ENCODE results near the gene RBM39.
"Not testable (repeated sequence)": the region's sequence is repeated elsewhere in the genome, so short reads cannot be mapped to it uniquely, and the experiment has no call there.

The RBM39 gene

GRCh38 chr20:35720165-35721123 lies 21.6 kb downstream of the RBM39 start:
- no peak overlapping the region for H3K23ac ChIP-seq (ENCODE audit: low read length in 2 of 2)
- no peak overlapping the region for H2AFZ ChIP-seq (ENCODE audit: low read depth, low read length)
- no peaks in the 10 kb centered on the region for H3K27me3 ChIP-seq (ENCODE audit: control insufficient read depth in 1 of 2, insufficient read depth in 1 of 2, low read length in 2 of 2)
- H2BK12ac ChIP-seq (ENCODE audit: low read length in 2 of 2): no peak overlapping the region
- H3K9me3 ChIP-seq (ENCODE audit: control insufficient read depth, low read length): no peaks in the 10 kb centered on the region
- H4K8ac ChIP-seq (ENCODE audit: low read length): peak overlapping the region; percentile 49
- H3K36me3 ChIP-seq (ENCODE audit: control insufficient read depth in 1 of 2, insufficient read depth in 2 of 2, low read depth in 1 of 2, low read length in 2 of 2): peaks cover 75 to 97% of the 10 kb centered on the region in 2 experiments
- H3K18ac ChIP-seq (ENCODE audit: low read depth in 1 of 2, low read length in 2 of 2): no peak overlapping the region
- H3K4ac ChIP-seq (ENCODE audit: low read depth in 1 of 2, low read length in 2 of 2): no peak overlapping the region
- H3K4me2 ChIP-seq (ENCODE audit: low read length, poor library complexity, severe bottlenecking): no peak overlapping the region
- peaks cover 3% of the 10 kb centered on the region for H3K4me1 ChIP-seq (ENCODE audit: control insufficient read depth, insufficient read depth, low read depth, low read length)
- peaks cover 5% of the 10 kb centered on the region for H3K79me1 ChIP-seq (replicated peaks; ENCODE audit: low read length, poor library complexity, severe bottlenecking)
- H2AK5ac ChIP-seq (ENCODE audit: low read length, severe bottlenecking): no peak overlapping the region
- no peak overlapping the region for H3K27ac ChIP-seq (ENCODE audit: low read length, poor library complexity, severe bottlenecking)
- 96% methylated on average over 13 of the region's 13 CpGs for WGBS
- no peak overlapping the region for H3K14ac ChIP-seq (ENCODE audit: low read length in 2 of 2)
- H3K4me3 ChIP-seq (ENCODE audit: insufficient read depth in 1 of 2, low read depth in 1 of 2, low read length in 2 of 2): no peak overlapping the region
- H2BK5ac ChIP-seq (ENCODE audit: low read depth, low read length, poor library complexity, severe bottlenecking): no peak overlapping the region
- no peak overlapping the region for H2BK15ac ChIP-seq (ENCODE audit: low read depth, poor library complexity, severe bottlenecking)
- no peak overlapping the region for H4K91ac ChIP-seq (ENCODE audit: low read length)
- DNase-seq: no peak
- H2BK120ac ChIP-seq (ENCODE audit: low read depth, low read length): no peak overlapping the region
- H3K9ac ChIP-seq (ENCODE audit: low read length): peak overlapping the region; percentile 1

- Histone ChIP-seq H3K27ac (ENCODE audit: low read length, poor library complexity, severe bottlenecking) (no peak overlapping the region), H3K9ac (ENCODE audit: low read length) (no peak overlapping the region), H3K23ac (ENCODE audit: low read length in 2 of 2) (no peak overlapping the region)
Observed at GRCh38 chr20:35719717-35720116, 22.3 kb downstream of the RBM39 start.

GRCh38 chr20:35718972-35719635 lies 23.0 kb downstream of the RBM39 start:
- no peak overlapping the region for H2AFZ ChIP-seq (ENCODE audit: low read depth, low read length)
- peaks cover 5% of the 10 kb centered on the region for H3K79me1 ChIP-seq (replicated peaks; ENCODE audit: low read length, poor library complexity, severe bottlenecking)
- H3K23ac ChIP-seq (ENCODE audit: low read length in 2 of 2): no peak overlapping the region
- no peaks in the 10 kb centered on the region for H3K27me3 ChIP-seq (ENCODE audit: control insufficient read depth in 1 of 2, insufficient read depth in 1 of 2, low read length in 2 of 2)
- H2BK5ac ChIP-seq (ENCODE audit: low read depth, low read length, poor library complexity, severe bottlenecking): no peak overlapping the region
- no peak overlapping the region for H3K18ac ChIP-seq (ENCODE audit: low read depth in 1 of 2, low read length in 2 of 2)
- DNase-seq: no peak
- no peak overlapping the region for H2AK5ac ChIP-seq (ENCODE audit: low read length, severe bottlenecking)
- H2BK15ac ChIP-seq (ENCODE audit: low read depth, poor library complexity, severe bottlenecking): no peak overlapping the region
- peaks cover 72 to 97% of the 10 kb centered on the region in 2 experiments for H3K36me3 ChIP-seq (ENCODE audit: control insufficient read depth in 1 of 2, insufficient read depth in 2 of 2, low read depth in 1 of 2, low read length in 2 of 2)
- H4K8ac ChIP-seq (ENCODE audit: low read length): no peak overlapping the region
- peak overlapping the region; percentile 48 for H3K9ac ChIP-seq (ENCODE audit: low read length)
- no peak overlapping the region for H4K91ac ChIP-seq (ENCODE audit: low read length)
- H3K9me3 ChIP-seq (ENCODE audit: control insufficient read depth, low read length): no peaks in the 10 kb centered on the region
- no peak overlapping the region for H3K27ac ChIP-seq (ENCODE audit: low read length, poor library complexity, severe bottlenecking)
- peaks cover 3% of the 10 kb centered on the region for H3K4me1 ChIP-seq (ENCODE audit: control insufficient read depth, insufficient read depth, low read depth, low read length)
- no peak overlapping the region for H2BK12ac ChIP-seq (ENCODE audit: low read length in 2 of 2)
- H3K4me2 ChIP-seq (ENCODE audit: low read length, poor library complexity, severe bottlenecking): no peak overlapping the region
- WGBS: 97% methylated on average over 10 of the region's 12 CpGs
- H3K4me3 ChIP-seq (ENCODE audit: insufficient read depth in 1 of 2, low read depth in 1 of 2, low read length in 2 of 2): no peak overlapping the region
- H2BK120ac ChIP-seq (ENCODE audit: low read depth, low read length): no peak overlapping the region
- no peak overlapping the region for H3K14ac ChIP-seq (ENCODE audit: low read length in 2 of 2)
- H3K4ac ChIP-seq (ENCODE audit: low read depth in 1 of 2, low read length in 2 of 2): no peak overlapping the region

More at GRCh38 chr20:35719717-35720116, 22.3 kb downstream of the RBM39 start:
- Histone ChIP-seq H2BK12ac (ENCODE audit: low read length in 2 of 2) (no peak overlapping the region), H3K4me3 (ENCODE audit: insufficient read depth in 1 of 2, low read depth in 1 of 2, low read length in 2 of 2) (no peak overlapping the region), H2AFZ (ENCODE audit: low read depth, low read length) (no peak overlapping the region), H3K27me3 (ENCODE audit: control insufficient read depth in 1 of 2, insufficient read depth in 1 of 2, low read length in 2 of 2) (no peaks in the 10 kb centered on the region), H3K4me2 (ENCODE audit: low read length, poor library complexity, severe bottlenecking) (no peak overlapping the region), H3K14ac (ENCODE audit: low read length in 2 of 2) (no peak overlapping the region), H2BK15ac (ENCODE audit: low read depth, poor library complexity, severe bottlenecking) (no peak overlapping the region), H4K8ac (ENCODE audit: low read length) (no peak overlapping the region), H3K4ac (ENCODE audit: low read depth in 1 of 2, low read length in 2 of 2) (no peak overlapping the region), H3K4me1 (ENCODE audit: control insufficient read depth, insufficient read depth, low read depth, low read length) (peaks cover 3% of the 10 kb centered on the region), H4K91ac (ENCODE audit: low read length) (no peak overlapping the region), H3K18ac (ENCODE audit: low read depth in 1 of 2, low read length in 2 of 2) (no peak overlapping the region), H2AK5ac (ENCODE audit: low read length, severe bottlenecking) (no peak overlapping the region), H3K9me3 (ENCODE audit: control insufficient read depth, low read length) (no peaks in the 10 kb centered on the region), H2BK120ac (ENCODE audit: low read depth, low read length) (no peak overlapping the region), H3K36me3 (ENCODE audit: control insufficient read depth in 1 of 2, insufficient read depth in 2 of 2, low read depth in 1 of 2, low read length in 2 of 2) (peaks cover 76 to 97% of the 10 kb centered on the region in 2 experiments), H3K79me1 (replicated peaks; ENCODE audit: low read length, poor library complexity, severe bottlenecking) (peaks cover 5% of the 10 kb centered on the region), H2BK5ac (ENCODE audit: low read depth, low read length, poor library complexity, severe bottlenecking) (no peak overlapping the region)
- WGBS: 77% methylated on average over 6 of the region's 8 CpGs
- DNase-seq: no peak

- H2BK12ac ChIP-seq (ENCODE audit: low read length in 2 of 2); H2AK5ac ChIP-seq (ENCODE audit: low read length, severe bottlenecking); H3K4ac ChIP-seq (ENCODE audit: low read depth in 1 of 2, low read length in 2 of 2); H3K79me1 ChIP-seq (replicated peaks; ENCODE audit: low read length, poor library complexity, severe bottlenecking); H2BK5ac ChIP-seq (ENCODE audit: low read depth, low read length, poor library complexity, severe bottlenecking); H4K8ac ChIP-seq (ENCODE audit: low read length); H3K18ac ChIP-seq (ENCODE audit: low read depth in 1 of 2, low read length in 2 of 2); H2AFZ ChIP-seq (ENCODE audit: low read depth, low read length); H3K9me3 ChIP-seq (ENCODE audit: control insufficient read depth, low read length); H3K14ac ChIP-seq (ENCODE audit: low read length in 2 of 2); H3K4me2 ChIP-seq (ENCODE audit: low read length, poor library complexity, severe bottlenecking); H3K9ac ChIP-seq (ENCODE audit: low read length); H3K4me1 ChIP-seq (ENCODE audit: control insufficient read depth, insufficient read depth, low read depth, low read length); H3K27ac ChIP-seq (ENCODE audit: low read length, poor library complexity, severe bottlenecking); H3K4me3 ChIP-seq (ENCODE audit: insufficient read depth in 1 of 2, low read depth in 1 of 2, low read length in 2 of 2); H3K27me3 ChIP-seq (ENCODE audit: control insufficient read depth in 1 of 2, insufficient read depth in 1 of 2, low read length in 2 of 2); H4K91ac ChIP-seq (ENCODE audit: low read length); H3K23ac ChIP-seq (ENCODE audit: low read length in 2 of 2); H2BK15ac ChIP-seq (ENCODE audit: low read depth, poor library complexity, severe bottlenecking); H2BK120ac ChIP-seq (ENCODE audit: low read depth, low read length): not testable (repeated sequence)
- peak; percentile 43 for DNase-seq
- H3K36me3 ChIP-seq (ENCODE audit: control insufficient read depth in 1 of 2, insufficient read depth in 2 of 2, low read depth in 1 of 2, low read length in 2 of 2): peaks cover 68 to 97% of the 10 kb centered on the region in 2 experiments
- 70% methylated on average over 5 of the region's 8 CpGs for WGBS
Observed at GRCh38 chr20:35718321-35718720, 23.7 kb downstream of the RBM39 start.

Data from mesenchymal stem cell (in vitro differentiated cells and primary cell).